Medulla oblongata (tissue), 1 donor: ENCODE results near the gene VHLL.
"Not testable (repeated sequence)": the region's sequence is repeated elsewhere in the genome, so short reads cannot be mapped to it uniquely, and the experiment has no call there.

Experiments used
- DNase-seq: peaks from one replicate; pipeline ENCODE4 v3.0.0-alpha.2; 2015; ENCODE audit errors: extremely low spot score

VHLL gene

GRCh38 chr1:156298852-156299357, at the start of gene VHLL:
TSS of gene VHLL (minus strand) at chr1:156299307. CDS start at chr1:156299189, 118 bp downstream.
- no peak for DNase-seq

GRCh38 chr1:156347331-156347730, 48.2 kb upstream of the VHLL start:
- no peak for DNase-seq

GRCh38 chr1:156346636-156347035, 47.5 kb upstream of the VHLL start:
- DNase-seq, result no peak

GRCh38 chr1:156346035-156346434, 46.9 kb upstream of the VHLL start:
- DNase-seq, result not testable (repeated sequence)

- no peak for DNase-seq
These were observed 45.3 kb upstream of the VHLL start for GRCh38 chr1:156344409-156344808.

GRCh38 chr1:156342166-156342955, 43.3 kb upstream of the VHLL start:
- DNase-seq, result no peak

- DNase-seq, result peak; percentile 100
These were observed 39.3 kb upstream of the VHLL start, which contains the start of the genes CCT3 and TSACC for GRCh38 chr1:156338180-156338976. TSS of gene CCT3 (minus strand) at chr1:156338292. CDS start at chr1:156338184, 108 bp downstream. TSS of gene TSACC (plus strand) at chr1:156338526. CDS start at chr1:156339758, 1,232 bp downstream.

GRCh38 chr1:156337888-156338179, 38.7 kb upstream of the VHLL start:
- DNase-seq, result no peak

- no peak for DNase-seq
These were observed 38.2 kb upstream of the VHLL start for GRCh38 chr1:156337052-156337887.

GRCh38 chr1:156336242-156336641, 37.1 kb upstream of the VHLL start:
- DNase-seq, result no peak

- DNase-seq, result not testable (repeated sequence)
These were observed 24.1 kb upstream of the VHLL start for GRCh38 chr1:156323179-156323578.

- DNase-seq, result no peak
These were observed 21.5 kb upstream of the VHLL start for GRCh38 chr1:156320560-156320959.

- DNase-seq, result no peak
These were observed 20.6 kb upstream of the VHLL start for GRCh38 chr1:156319664-156320063.

GRCh38 chr1:156316909-156317308, 17.8 kb upstream of the VHLL start:
- no peak for DNase-seq

GRCh38 chr1:156310962-156311361, 11.9 kb upstream of the VHLL start:
- DNase-seq, result no peak

- DNase-seq, result no peak
These were observed 9.0 kb upstream of the VHLL start for GRCh38 chr1:156308078-156308477.

GRCh38 chr1:156305215-156305614, 6.1 kb upstream of the VHLL start:
- DNase-seq, result no peak

- DNase-seq, result no peak
These were observed 4.1 kb upstream of the VHLL start for GRCh38 chr1:156303241-156303640.

GRCh38 chr1:156295391-156295947, 3.6 kb downstream of the VHLL start, which contains the start of gene GLMP:
TSS of gene GLMP (minus strand) at chr1:156295679. CDS start at chr1:156295645, 34 bp downstream.
- peak; percentile 81 for DNase-seq

- no peak for DNase-seq
These were observed 5.2 kb downstream of the VHLL start for GRCh38 chr1:156293895-156294294.

- no peak for DNase-seq
These were observed 6.0 kb downstream of the VHLL start for GRCh38 chr1:156293098-156293434.
